NCI-H510A treated with DMSO at 0.1 percent for 48 hours (cell line): Measurements from ENCODE around the gene PTS.
"Not testable (repeated sequence)": the region's sequence is repeated elsewhere in the genome, so short reads cannot be mapped to it uniquely, and the experiment has no call there.

ENCODE experiments used
- DNase-seq: peaks from one replicate; lab custom pipeline; 2025; lab: John Stamatoyannopoulos, UW

The PTS gene

GRCh38 chr11:112226062-112226830 lies at the start of gene PTS:
TSS of gene PTS (plus strand) at chr11:112226428. CDS start at chr11:112226444, 16 bp downstream.
- peak; percentile 71 for DNase-seq

- DNase-seq = no peak
Observed at GRCh38 chr11:112177589-112177988, 48.6 kb upstream of the PTS start.

- no peak for DNase-seq
Observed at GRCh38 chr11:112178428-112178827, 47.8 kb upstream of the PTS start.

- DNase-seq = no peak
Observed at GRCh38 chr11:112178936-112179335, 47.3 kb upstream of the PTS start.

GRCh38 chr11:112179601-112180000 lies 46.6 kb upstream of the PTS start:
- no peak for DNase-seq

GRCh38 chr11:112182867-112183266 lies 43.4 kb upstream of the PTS start:
- DNase-seq = no peak

GRCh38 chr11:112185883-112186282 lies 40.3 kb upstream of the PTS start:
- no peak for DNase-seq

- DNase-seq = no peak
Observed at GRCh38 chr11:112186304-112186703, 39.9 kb upstream of the PTS start.

- DNase-seq = not testable (repeated sequence)
Observed at GRCh38 chr11:112195113-112195512, 31.1 kb upstream of the PTS start.

GRCh38 chr11:112195951-112196351 lies 30.3 kb upstream of the PTS start:
- no peak for DNase-seq

- no peak for DNase-seq
Observed at GRCh38 chr11:112196519-112197087, 29.6 kb upstream of the PTS start.

GRCh38 chr11:112199101-112199500 lies 27.1 kb upstream of the PTS start:
- not testable (repeated sequence) for DNase-seq

GRCh38 chr11:112200252-112200651 lies 26.0 kb upstream of the PTS start:
- no peak for DNase-seq

- DNase-seq = no peak
Observed at GRCh38 chr11:112206071-112206470, 20.2 kb upstream of the PTS start.

GRCh38 chr11:112210890-112211289 lies 15.3 kb upstream of the PTS start:
- no peak for DNase-seq

GRCh38 chr11:112211536-112211935 lies 14.7 kb upstream of the PTS start:
- no peak for DNase-seq

GRCh38 chr11:112212290-112212689 lies 13.9 kb upstream of the PTS start:
- no peak for DNase-seq

- DNase-seq = no peak
Observed at GRCh38 chr11:112212710-112213109, 13.5 kb upstream of the PTS start.

GRCh38 chr11:112213753-112214152 lies 12.5 kb upstream of the PTS start:
- DNase-seq = no peak

- DNase-seq = no peak
Observed at GRCh38 chr11:112215621-112216020, 10.6 kb upstream of the PTS start.

GRCh38 chr11:112216561-112217105 lies 9.6 kb upstream of the PTS start:
- no peak for DNase-seq

- DNase-seq = peak; percentile 91
Observed at GRCh38 chr11:112219476-112220232, 6.6 kb upstream of the PTS start.
